ENCODE data around the gene AOPEP.

Gene AOPEP

DNA sequence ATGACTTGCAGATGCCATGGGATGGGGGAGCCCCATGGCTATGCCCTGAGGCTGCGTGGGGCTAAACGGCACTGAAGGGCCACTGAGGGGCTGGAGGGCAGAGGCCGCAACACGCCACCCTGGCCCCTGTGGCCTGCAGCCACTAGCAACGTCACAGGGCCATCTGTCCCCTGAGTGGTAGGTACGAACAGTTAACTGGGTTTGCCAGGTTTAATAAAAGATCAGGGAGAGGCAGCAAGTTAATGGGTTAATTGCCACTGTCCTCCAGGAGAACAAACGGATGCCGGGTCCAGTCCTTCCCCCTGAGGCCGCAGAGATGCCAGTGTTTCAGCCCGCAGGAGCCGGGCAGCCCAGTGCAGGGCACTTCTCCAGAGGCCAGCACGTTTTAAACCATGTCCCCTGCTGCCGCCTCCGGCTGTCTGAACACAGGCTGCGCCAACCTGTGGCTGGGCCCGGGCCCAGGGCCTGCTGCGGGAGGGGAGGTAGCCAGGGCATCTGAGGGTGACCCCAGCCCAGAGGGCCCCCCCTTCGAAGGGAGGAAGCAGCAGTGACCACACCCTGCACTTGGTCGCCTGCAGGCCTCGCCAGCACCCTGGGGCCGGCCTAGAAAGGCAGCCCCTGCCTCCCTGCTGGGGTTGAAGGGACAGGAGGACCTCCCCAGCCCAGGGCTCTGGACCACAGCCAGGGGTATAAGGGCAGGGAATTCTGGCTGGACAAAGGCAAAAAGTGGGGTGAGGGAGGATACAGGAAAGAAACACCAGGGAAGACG, 363.7 kb downstream of the AOPEP start:
- no peak overlapping the region for H3K4me3 ChIP-seq (ENCODE audit: low read depth, low read length)
- TF ChIP-seq, protein P1, sequence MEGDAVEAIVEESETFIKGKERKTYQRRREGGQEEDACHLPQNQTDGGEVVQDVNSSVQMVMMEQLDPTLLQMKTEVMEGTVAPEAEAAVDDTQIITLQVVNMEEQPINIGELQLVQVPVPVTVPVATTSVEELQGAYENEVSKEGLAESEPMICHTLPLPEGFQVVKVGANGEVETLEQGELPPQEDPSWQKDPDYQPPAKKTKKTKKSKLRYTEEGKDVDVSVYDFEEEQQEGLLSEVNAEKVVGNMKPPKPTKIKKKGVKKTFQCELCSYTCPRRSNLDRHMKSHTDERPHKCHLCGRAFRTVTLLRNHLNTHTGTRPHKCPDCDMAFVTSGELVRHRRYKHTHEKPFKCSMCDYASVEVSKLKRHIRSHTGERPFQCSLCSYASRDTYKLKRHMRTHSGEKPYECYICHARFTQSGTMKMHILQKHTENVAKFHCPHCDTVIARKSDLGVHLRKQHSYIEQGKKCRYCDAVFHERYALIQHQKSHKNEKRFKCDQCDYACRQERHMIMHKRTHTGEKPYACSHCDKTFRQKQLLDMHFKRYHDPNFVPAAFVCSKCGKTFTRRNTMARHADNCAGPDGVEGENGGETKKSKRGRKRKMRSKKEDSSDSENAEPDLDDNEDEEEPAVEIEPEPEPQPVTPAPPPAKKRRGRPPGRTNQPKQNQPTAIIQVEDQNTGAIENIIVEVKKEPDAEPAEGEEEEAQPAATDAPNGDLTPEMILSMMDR (IDR thresholded peaks at IDR 0.05; ENCODE audit: borderline replicate concordance, insufficient read depth, low read depth, low read length): no peak

DNA sequence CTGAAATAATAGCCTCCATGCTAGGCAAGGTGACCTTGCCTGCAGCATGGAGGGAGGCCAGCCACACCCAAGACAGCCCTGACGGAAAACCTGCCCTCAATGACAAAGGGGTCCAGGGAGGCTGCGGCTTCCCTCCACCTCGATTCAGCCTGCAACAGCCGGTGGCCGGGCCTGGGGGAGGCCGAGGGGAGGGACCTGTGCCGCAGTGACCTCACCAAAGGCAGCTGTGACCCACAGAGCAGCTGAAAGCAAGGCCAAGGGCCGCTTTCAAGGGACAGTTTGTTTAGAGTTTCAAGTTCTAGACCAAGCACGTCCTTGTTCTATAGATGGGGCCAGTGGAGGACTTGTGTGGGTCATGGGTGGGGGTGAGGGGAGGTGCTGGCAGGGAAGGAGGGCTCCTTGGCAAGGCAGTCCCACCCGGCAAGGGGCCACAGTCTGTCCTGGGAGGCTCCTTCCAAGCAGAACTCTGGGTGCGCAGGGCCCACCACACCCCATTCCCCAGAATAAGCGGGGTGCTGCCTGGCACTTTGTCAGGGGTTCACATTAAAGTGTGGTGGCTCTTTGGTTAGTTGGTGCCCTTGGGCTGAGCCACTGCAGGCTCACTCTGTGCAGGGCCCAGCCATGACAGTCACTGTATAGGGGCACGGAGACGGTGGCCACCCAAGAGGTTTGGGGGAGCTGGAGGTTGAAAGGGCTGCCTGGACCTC, 364.5 kb downstream of the AOPEP start:
- TF ChIP-seq, protein P1 (IDR thresholded peaks at IDR 0.05; ENCODE audit: borderline replicate concordance, insufficient read depth, low read depth, low read length): no peak
- no peak overlapping the region for H3K4me3 ChIP-seq (ENCODE audit: low read depth, low read length)

DNA sequence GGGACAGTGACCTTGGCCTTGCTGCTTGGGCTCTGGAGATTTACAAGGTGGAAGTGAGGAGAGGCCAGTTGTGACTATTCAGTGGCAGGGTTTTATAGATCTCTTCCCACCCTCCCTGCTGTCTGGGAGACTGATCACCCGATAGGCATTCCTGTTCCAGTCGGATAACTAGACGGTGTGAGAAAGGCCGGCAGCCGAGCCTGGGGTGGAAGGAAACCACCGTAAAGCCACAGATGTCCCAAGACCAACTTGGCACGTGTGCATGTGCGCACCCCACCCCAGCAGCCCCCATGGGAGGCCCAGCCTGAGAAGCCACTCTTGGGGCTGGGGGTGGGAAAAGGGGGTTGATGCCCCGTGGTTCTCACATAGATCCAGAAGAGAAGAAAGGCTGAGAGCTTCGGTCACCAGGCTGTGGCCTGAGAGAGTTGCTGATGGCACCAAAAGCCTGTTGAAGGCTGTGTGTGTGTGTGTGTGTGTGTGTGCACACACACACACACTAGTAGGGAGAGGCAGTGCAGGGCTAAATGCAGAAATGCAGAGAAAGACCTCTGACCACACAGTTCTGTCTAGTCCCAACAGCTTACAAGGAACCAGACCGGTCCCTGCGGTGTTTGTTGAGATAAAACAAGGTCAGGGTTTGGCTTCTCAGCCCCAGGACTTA, 365.2 kb downstream of the AOPEP start:
- TF ChIP-seq, protein P1 (IDR thresholded peaks at IDR 0.05; ENCODE audit: borderline replicate concordance, insufficient read depth, low read depth, low read length): no peak

DNA sequence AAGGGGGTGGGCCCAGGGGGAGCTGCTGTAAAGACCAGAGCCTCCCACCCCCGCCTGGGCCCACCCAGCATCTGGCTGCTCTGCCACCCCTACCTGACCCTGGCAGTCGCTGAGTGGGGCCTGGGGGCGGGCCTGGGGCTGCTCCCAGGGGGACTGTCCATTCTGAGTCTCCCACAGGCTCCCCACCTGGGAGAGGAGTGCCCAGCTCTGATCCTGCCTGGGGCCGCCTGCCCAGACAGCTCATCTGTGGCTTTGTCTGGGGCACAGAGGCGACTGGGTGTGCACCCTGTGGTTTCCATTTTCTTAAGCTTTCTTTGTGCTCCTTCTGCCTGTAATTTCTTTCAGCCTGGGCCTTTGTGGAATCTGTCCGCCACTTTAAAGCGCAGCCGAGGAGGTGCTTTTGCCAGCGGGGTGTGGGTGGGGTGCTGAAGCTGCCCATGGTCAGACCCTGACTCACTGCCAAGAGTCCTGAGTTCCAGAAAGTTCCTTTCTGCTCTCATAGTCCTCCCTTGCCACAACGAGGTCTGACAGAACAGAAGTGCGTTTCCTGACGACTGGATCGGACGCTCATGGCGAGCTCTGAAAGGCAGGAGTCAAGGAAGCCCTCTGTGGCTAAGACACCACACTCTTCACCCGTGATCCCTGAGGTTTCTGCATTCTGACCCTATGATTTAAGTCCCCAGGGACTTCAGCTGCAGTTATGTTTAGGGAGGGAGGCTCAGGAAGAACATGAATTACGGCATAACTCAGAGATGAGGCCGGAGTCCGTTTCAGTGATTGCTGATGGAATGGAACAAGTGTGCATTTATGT, 366.0 kb downstream of the AOPEP start:
- H3K4me3 ChIP-seq (ENCODE audit: low read depth, low read length): no peak overlapping the region
- TF ChIP-seq, protein P1 (IDR thresholded peaks at IDR 0.05; ENCODE audit: borderline replicate concordance, insufficient read depth, low read depth, low read length): no peak

More for the DNA sequence above, 365.2 kb downstream of the AOPEP start:
- no peak overlapping the region for H3K4me3 ChIP-seq (ENCODE audit: low read depth, low read length)

DNA sequence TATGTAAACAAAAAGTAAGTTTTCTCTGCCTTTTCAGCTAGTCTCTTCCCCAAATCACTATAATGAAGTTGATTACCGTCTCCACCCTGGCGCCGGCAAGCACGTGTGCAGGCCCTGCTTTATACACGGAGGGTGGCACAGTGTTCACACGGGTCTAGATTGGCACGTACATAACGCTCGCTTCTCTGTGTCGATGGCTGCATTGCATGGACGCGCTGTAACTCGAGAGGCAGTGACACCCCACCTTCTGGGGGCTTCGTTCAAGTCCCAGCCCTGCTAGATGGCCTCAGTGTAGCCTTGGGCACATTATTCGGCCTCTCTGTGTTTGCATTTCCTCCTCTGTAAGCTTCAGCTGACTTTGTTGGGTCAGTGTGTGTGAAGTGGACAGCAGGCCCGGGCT, 367.1 kb downstream of the AOPEP start:
- TF ChIP-seq, protein P1 (IDR thresholded peaks at IDR 0.05; ENCODE audit: borderline replicate concordance, insufficient read depth, low read depth, low read length): no peak
- H3K4me3 ChIP-seq (ENCODE audit: low read depth, low read length): no peak overlapping the region

DNA sequence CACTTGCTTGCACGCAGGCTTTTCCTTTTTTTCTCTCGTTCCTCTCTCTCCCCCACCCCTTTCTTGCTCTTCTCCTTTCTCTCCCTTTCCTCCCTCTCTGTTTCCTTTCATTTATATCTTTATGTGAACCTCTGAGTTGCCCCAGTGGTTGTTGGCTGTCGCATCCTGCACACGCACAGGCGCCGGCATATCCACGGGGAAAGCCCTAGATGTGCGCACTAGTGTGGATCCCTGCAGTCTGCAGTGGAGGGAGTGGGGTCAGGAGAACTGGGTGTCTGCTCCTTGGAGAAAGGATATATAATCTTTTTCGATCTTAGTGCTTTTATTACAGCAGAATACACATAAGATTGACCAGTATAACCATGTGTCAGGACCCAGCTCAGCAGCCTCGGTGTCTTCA, 367.5 kb downstream of the AOPEP start:
- no peak overlapping the region for H3K4me3 ChIP-seq (ENCODE audit: low read depth, low read length)
- TF ChIP-seq, protein P1 (IDR thresholded peaks at IDR 0.05; ENCODE audit: borderline replicate concordance, insufficient read depth, low read depth, low read length): no peak

Measured in GM12875 (cell line).